Endothelial cell of hepatic sinusoid (primary cell): Measurements from ENCODE around the gene RBM5.

ENCODE experiments used
- in situ Hi-C: cut with HindIII; loops from 2 replicates; pipeline ENCODE4 v1.10.0; 2017; ENCODE audit warnings: low sequenced_read_pairs

Gene RBM5

DNA sequence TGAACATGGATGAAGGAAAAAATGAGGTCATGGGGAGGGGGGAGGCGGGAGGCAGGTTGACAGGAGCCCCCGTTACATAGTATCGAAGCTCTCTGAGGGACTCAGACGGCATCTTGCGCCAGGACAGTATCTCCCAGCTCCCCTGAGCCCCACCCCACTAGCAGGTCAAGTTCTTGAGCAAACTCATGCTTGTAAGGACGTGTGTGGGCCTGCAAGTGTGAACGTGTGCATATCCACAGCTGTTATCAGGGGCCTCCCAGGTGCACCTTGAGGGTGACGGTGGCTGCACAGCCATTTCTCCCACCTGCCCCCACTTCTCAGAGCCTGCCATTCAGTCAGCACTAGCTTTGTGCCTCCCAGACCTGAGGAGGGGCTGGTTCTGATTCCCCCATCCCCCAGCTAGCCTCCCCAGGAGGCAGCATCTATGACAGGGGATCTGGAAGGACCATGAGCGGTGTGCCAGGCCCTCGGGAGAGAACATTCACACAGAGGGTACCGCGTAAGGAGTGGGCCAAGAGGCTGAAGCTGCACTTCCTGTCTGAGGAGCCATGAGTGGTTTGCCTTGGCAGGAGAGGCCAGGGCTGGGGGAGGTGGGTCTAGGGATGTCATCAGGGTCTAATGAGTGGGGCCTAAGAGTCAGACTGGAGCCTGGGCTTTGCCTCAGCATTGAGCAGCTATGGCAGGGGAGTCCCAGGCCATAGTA lies 69.3 kb downstream of the RBM5 start:
- in situ Hi-C loops = no loop called here

DNA sequence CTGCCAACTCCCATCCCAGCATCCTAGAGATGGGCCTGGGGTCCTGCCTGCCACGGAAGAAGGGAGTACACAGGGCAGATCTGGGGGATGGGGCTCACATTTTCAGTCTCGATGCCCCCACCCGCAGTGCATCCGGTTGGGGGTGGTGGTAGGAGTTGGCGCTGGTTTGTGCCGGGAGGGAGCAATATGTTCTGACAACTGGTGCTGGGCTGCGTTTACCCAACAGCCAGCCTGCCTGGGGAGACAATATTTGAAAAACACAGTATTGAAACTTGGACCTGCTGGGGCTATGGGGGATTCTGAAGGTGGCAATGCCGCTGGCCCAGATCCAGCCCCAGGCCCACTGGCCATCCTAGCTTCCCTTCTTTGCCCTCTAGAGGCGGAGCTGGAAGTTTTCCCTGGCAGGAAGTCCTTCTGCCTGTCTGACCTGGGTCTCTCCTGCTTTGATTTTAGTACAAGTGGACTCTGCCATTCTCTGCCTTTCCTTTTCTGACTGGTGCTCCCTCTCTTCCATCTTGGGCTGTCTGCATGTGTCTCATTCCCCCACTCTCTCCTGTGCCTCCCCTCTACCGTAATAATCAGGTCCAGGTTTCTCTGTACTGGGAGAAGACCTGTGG lies 69.9 kb downstream of the RBM5 start:
- in situ Hi-C loops = no loop called here

DNA sequence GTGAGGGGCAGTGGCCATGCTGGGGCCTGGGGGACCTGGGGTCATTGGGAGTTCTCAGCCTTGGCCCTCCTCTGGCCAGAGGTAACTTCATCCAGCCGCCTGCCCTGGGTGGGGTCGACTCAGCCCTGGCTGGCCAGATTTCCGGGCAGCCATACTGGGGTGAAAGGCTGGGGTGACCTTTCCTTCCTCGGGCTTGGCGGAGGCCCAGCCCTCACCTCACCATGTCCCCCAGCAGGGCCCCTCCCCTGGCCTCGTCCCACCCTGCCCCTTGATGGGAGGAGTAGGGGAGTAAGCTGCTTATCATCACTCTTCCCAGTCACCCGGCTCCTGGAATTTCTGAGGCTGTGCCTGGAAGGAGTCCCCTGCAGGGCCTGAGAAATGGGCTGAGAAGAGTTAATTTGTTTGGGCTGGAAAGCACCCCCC lies 71.9 kb downstream of the RBM5 start:
- in situ Hi-C loops = no loop called here

DNA sequence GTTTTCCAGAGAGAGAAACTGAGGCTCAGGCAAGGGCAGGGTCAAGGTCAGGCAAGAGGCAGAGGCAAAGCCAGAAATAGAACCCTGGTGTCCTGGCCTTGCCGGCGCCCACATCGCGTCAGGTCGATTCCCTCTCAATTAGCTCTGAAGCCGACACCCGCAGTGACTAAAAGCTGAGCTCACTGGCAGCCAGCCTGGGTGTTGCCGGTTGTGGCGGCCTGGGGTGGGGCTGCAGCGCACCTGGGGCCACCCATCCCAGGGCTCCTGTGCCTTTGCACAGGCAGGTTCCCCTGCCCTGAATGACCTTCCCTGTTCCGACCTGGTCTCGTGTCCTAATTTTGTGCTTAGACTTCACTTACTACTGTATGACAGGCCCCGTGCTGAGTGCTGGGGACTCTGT lies 72.6 kb downstream of the RBM5 start:
- in situ Hi-C loops = no loop called here

DNA sequence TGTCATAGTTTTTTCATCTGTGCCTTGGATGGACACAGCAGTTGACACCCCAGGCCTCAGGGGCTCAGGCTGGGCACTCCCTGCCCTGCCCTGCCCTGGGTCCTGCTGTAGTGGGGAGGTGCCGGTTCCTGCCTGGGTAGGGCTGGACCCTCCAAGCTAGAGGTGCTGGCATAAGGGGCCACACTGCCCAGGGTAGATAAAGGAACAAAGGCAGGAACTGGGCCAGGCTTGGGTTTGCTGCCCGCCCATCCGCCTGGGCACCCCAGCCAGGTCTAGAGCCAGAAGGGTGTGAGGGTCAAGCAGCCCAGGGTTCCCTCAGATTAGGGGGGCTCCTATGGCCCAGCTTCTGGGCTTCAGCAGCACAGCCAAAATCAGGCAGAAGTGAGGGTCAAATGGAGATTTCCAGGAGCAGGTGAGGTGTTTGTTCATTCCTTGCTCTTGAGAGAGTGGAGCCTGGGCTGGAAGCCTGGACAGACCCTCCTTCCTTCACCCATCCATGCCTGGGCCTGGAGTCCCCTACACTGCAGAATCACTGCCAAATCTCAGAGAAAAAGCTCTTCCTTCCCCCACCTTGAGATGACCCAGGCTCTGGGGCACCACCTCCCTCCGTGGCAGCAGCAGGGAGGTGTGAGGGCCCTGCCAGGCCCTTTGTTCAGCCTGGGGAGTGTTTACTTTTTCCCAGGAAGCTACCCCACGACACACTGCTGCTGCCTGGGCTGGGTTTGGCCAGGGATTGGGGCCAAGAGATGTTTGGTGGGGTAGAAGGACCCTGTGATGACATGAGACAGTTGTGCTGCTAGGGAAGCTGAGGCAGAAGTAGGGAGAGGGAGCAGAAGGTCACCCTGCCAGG lies 73.5 kb downstream of the RBM5 start:
- in situ Hi-C loops = no loop called here

DNA sequence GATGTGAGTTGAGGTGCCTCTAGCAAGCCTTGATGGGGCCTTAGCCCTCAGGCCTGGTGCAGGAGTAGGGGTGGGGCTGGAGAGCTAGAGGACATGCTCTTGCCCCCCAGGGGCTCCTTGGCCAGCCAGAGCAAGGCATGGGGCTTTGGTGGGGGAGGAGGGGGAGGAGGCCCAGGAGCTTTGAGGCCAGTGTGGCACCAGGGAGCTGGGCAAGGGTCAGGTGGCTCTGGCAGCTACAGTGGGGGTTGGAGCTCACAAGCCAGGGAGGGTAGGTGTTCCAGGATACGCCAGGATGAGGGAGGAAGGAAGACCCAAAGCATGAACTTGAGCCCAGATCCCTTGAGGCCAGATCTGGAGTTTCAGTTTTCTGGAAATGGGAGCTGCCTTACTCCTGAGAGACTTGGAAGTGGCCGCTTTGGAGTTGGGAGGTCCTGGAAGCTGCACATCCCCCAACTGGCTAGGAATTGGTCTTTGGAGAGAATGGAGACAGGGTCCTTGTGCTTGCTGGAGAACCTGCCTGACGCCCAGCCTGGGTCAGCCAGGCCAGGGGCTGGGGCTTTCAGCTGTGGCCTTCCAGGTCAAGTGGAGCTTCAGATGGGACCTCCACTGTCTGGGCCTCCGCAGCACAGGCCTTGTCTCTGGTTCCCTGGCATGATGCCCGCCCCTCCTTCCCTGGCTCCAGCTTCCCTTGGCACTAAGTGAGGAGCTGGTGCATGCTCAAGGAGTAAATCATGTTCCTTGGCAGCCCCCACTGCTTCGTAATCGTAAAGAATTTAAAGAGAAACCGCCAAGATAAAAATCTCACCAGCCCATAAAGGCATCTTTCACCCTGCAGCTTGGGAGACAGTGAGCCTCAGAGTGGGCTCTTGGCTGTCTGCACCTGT lies 75.1 kb downstream of the RBM5 start:
- in situ Hi-C loops = no loop called here

DNA sequence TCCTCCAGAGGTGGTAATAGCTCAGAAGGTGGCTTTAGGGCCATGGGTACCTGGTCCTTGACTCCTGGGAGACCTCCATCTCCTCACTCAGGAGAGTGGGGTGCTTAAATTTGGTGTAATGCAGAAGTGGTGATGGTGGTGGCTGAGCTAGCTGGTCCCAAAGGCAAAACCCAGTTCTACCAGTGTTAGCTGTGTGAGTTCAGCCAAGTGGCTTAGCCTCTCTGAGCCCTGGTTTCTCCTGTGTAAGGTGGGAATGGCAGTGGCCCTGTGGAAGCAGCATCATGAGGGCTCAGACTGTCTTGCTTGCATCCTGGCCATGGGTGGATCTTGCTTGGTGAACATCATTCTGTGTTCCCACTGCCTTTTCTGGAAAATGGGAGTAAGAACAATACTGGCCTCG lies 75.8 kb downstream of the RBM5 start:
- in situ Hi-C loops = no loop called here

DNA sequence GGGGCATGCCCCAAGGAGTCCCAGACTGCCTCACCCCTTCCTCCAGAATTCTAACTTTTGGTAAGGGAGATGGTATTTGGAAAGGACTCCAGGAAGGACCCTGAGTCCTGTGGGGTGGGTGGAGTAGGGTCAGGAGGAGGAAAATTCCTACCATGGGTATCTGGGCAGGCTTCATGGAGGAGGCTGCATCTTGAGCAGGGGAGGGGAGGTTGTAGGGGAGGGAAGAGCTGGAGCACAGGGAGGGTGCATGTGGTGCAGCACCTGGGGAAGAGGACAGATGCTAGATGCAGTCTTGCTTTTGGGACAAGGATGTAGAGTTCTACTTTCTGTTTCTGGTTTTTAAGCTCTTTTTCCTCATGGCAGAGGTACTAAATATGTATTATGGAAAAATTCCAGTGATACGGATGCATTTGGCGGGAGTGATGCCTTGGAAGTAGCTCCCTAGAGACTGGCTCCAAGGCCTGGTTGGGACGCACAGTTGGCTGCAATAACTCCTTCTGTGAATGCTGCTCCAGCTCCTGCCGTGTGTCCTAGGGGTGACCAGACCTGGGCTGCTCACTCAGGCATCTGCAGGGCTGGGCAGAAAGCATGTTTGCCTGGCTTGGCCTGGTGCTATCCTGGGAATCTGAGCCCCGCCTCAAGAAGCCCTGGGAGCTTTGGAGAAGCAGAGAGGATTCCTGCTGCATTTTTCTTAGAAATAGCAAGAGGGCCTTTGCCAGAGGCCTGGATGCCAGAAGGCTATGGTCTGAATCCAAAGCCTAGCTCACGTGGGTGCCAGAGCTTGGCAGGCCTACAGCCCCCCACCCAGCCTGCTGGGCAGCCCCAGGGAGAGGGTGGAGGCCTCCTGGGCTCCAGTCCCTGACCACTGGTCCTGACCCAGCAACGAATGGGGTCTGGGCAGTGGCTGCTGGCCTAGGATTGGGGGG lies 76.5 kb downstream of the RBM5 start:
- in situ Hi-C loops = no loop called here

DNA sequence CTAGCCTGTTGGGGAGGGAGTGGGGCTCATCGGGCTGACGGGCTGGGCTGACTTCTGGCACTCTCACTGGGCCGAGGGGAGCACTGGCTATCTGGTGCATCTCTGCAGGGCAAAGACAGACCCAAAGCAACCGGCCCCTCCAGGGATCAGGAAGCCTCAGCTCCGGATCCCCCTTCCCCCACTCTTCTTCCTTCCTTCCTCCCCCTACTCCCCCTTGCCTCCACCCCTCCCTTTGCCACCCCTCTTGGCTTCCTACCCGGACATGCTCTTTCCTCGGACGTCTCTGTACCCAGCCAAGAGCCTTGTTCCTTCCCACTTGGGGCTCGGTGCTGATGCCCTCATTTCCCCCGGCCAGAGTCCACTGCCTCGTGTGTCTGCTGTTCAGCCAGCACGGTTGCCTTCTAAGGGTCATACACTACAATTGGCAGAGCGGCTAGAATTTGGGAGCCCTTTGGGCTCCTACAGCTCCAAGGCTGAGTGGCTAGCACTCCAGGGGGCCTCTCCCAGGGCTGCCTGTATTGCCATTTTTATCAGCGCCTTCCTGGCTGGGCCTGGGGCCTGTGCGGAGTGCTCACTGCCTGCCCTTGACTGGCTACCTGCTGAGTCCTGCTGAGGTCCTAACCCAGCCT lies 77.3 kb downstream of the RBM5 start:
- in situ Hi-C loops = no loop called here

DNA sequence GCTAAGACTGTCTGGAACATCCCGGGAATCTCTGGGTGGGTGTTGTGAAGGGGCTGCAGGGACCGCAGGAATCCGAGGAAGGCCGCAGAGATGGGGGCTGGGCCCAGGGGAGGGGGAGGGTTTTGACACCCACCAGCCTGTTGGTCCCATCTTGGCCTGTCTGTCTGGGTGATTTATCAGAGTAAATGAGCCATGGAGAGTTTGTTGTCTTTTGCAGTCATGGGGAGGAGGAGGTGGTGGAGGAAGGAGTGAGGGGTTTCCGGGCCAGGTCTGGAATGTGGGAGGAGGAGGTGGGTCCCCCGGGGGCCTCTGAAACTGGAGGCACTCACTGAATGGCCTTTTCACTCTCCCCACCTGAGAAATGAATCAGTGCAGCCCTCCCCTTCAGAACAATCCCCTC lies 77.9 kb downstream of the RBM5 start:
- in situ Hi-C loops = no loop called here

DNA sequence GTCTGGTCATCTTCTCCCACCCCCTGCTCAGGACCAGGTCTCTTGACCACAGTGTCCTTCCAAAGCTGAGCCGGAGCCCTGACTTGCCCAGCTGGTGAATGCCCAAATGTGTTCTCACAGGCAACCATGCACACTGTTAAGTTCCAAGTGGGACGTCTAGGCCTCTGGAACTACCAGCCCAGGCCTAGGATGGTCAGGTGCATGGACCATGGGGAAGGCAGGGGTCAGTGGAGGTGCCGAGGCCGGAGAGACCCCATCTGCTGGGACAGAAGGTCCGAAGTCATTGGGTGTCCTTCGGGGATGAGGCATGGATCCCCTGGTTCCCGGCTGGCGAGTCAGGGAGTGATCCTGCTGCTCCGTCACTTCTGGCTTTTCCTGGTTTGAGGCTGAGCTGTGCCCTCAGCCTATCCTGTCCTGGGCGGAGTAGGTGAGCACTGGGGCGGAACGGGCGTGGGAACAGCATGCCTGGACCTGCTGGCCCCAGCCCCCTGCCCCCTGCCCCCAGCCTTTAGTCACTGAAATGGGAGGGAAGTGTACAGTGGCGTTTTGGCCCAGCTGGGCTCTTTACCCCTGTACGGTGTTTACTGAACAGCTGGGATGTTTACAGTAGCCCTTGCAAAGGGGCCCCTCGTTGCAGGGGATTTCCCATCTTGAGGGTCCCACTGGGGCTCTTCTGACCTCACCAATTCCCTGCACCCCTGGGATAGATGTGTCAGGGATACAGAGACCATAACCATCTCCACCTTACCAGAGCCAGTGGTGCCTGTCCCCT lies 78.5 kb downstream of the RBM5 start:
- in situ Hi-C loops = no loop called here

DNA sequence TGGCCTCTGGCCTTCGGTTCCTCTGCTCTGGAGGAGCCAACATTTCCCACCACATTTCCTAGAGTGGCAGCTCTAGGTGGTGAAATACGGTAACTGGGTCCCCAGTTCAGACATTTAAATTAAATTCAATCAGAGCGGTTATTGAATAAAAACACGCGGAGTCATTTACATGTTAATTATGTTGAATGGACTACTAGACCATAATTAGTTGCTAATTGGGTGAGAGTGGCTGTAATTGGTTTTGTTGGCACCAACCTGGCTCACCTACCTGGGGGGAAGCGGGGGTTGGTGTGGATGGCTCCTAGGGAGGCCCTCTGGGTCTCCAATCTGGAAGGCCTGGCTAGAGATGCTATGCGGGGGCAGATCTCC lies 79.1 kb downstream of the RBM5 start:
- in situ Hi-C loops = no loop called here

DNA sequence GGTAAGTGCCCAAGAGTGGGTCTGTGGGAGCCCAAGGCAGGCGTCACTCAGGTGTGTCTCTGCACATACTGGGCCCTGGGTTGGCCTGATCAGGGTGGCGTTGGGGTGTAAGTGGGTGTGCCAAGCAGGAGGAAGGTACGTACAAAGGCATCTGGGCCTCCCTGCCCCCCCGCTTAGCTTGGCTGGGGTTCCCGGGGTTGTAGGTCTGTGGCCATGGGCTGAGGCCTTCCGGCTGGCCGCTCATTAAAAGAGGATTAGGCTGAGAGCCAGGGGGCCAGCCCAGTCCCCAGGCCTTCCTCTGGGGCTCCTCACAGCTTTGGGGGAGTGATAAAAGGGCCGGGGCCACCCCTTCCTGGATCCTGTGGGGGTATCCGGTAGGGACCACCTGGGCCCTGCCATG lies 79.7 kb downstream of the RBM5 start:
- in situ Hi-C loops = no loop called here
